ENCODE measurements around the gene PIGH.

GRCh38 chr14:67582061-67582460, 18.0 kb downstream of the PIGH start:
- TF ChIP-seq, protein P1, sequence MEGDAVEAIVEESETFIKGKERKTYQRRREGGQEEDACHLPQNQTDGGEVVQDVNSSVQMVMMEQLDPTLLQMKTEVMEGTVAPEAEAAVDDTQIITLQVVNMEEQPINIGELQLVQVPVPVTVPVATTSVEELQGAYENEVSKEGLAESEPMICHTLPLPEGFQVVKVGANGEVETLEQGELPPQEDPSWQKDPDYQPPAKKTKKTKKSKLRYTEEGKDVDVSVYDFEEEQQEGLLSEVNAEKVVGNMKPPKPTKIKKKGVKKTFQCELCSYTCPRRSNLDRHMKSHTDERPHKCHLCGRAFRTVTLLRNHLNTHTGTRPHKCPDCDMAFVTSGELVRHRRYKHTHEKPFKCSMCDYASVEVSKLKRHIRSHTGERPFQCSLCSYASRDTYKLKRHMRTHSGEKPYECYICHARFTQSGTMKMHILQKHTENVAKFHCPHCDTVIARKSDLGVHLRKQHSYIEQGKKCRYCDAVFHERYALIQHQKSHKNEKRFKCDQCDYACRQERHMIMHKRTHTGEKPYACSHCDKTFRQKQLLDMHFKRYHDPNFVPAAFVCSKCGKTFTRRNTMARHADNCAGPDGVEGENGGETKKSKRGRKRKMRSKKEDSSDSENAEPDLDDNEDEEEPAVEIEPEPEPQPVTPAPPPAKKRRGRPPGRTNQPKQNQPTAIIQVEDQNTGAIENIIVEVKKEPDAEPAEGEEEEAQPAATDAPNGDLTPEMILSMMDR (IDR thresholded peaks at IDR 0.05; ENCODE audit: insufficient read depth, low read depth, low read length), result no peak
- no peak for TF ChIP-seq EZH2 (IDR thresholded peaks at IDR 0.05; ENCODE audit: insufficient read depth, low read length)
